Epithelial cell of esophagus (primary cell): ENCODE results near the gene PIK3CD.

Source experiments
- DNase-seq: peaks from one replicate; pipeline ENCODE4 v3.0.0; 2010; ENCODE audit warnings: low read depth
- H3K4me3 ChIP-seq: 2 replicates; pipeline ENCODE4 v1.5.1; 2011; ENCODE audit warnings: mild to moderate bottlenecking, low read length, control low read depth
- CTCF ChIP-seq: IDR thresholded peaks from 2 replicates; pipeline ENCODE4 v1.5.1; 2011; ENCODE audit warnings: low read depth, mild to moderate bottlenecking, low read length, control low read depth, inconsistent platforms; ENCODE audit not compliant: insufficient read depth; ENCODE audit errors: missing control alignments

The PIK3CD gene

GRCh38 chr1:9730096-9730901, 78.8 kb downstream of the PIK3CD start:
- no peak for TF ChIP-seq CTCF
- DNase-seq, result no peak
- no peak overlapping the region for H3K4me3 ChIP-seq

- TF ChIP-seq CTCF, result no peak
- H3K4me3 ChIP-seq, result no peak overlapping the region
- DNase-seq, result no peak
Measured at GRCh38 chr1:9731051-9731537, 79.6 kb downstream of the PIK3CD start.

GRCh38 chr1:9731561-9731960, 80.0 kb downstream of the PIK3CD start:
- no peak overlapping the region for H3K4me3 ChIP-seq
- no peak for TF ChIP-seq CTCF
- no peak for DNase-seq

DNA sequence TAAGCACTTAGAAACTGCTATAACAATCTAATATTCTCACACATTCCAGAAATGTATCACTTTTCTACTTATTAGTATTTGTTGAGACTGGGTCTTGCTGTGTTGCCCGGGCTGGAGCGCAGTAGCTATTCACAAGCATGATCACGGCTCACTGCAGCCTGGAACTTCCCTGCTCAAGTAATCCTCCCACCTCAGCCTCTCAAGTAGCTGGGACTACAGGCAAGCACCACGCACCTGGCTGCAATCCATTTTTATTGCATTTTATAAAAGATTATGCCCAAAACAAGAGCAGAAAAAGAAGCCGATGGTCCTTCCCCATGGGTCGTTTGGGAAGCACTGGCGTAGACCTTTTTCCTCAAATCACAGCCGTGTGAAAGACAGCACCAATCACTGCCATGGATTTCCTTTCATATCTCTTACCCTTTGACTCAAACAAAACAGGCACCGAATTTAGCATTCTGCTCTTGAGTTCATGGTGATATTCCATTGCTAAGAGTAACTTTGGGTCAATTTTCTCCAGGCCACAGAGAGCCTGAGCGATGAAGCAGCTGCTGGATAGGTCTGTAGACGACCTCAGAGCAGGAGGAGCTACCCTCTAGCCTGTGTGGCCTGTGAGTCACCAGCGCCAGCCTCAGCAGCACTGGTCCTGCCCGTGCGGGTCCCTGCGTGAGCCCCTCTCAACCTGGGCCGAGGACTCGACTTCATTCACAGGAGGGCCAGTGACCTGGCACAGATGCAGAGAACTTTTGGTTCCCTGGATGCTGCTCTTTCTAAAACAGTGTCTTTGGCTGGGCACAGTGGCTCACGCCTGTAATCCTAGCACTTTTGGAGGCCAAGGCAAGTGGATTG, 80.8 kb downstream of the PIK3CD start:
- H3K4me3 ChIP-seq, result no peak overlapping the region
- TF ChIP-seq CTCF, result no peak
- peak; percentile 31 for DNase-seq

GRCh38 chr1:9733160-9733789, 81.7 kb downstream of the PIK3CD start:
- TF ChIP-seq CTCF, result no peak
- no peak for DNase-seq
- H3K4me3 ChIP-seq, result no peak overlapping the region

- TF ChIP-seq CTCF, result no peak
- no peak for DNase-seq
- H3K4me3 ChIP-seq, result no peak overlapping the region
Measured at GRCh38 chr1:9735800-9736199, 84.3 kb downstream of the PIK3CD start.
